IPS-NIHi7 (cell line): ENCODE measurements around the gene PPP1R13B.
"Not testable (repeated sequence)": the region's sequence is repeated elsewhere in the genome, so short reads cannot be mapped to it uniquely, and the experiment has no call there.

Experiments used
- DNase-seq: peaks from one replicate; pipeline ENCODE4 v3.0.0; 2012; ENCODE audit warnings: mixed read lengths; ENCODE audit errors: extremely low spot score

The PPP1R13B gene

GRCh38 chr14:103788086-103788485 is 59.3 kb downstream of the PPP1R13B start:
- DNase-seq: no peak

GRCh38 chr14:103782376-103782775 is 65.0 kb downstream of the PPP1R13B start:
- no peak for DNase-seq

GRCh38 chr14:103776319-103776718 is 71.1 kb downstream of the PPP1R13B start:
- DNase-seq: not testable (repeated sequence)

- DNase-seq: no peak
These were observed 71.9 kb downstream of the PPP1R13B start for GRCh38 chr14:103775506-103775905.

GRCh38 chr14:103773521-103773920 is 73.9 kb downstream of the PPP1R13B start:
- DNase-seq: no peak

- DNase-seq: no peak
These were observed 75.2 kb downstream of the PPP1R13B start for GRCh38 chr14:103772078-103772712.

- DNase-seq: peak; percentile 41
These were observed 76.5 kb downstream of the PPP1R13B start for GRCh38 chr14:103770902-103771301.

GRCh38 chr14:103770500-103770899 is 76.9 kb downstream of the PPP1R13B start:
- no peak for DNase-seq

GRCh38 chr14:103767336-103767894 is 80.0 kb downstream of the PPP1R13B start:
- no peak for DNase-seq

- no peak for DNase-seq
These were observed 81.8 kb downstream of the PPP1R13B start for GRCh38 chr14:103765526-103765925.

- DNase-seq: no peak
These were observed 83.5 kb downstream of the PPP1R13B start for GRCh38 chr14:103763730-103764488.

- peak; percentile 12 for DNase-seq
These were observed 84.8 kb downstream of the PPP1R13B start for GRCh38 chr14:103762541-103762940.

- DNase-seq: no peak
These were observed 85.3 kb downstream of the PPP1R13B start for GRCh38 chr14:103762036-103762435.

- DNase-seq: no peak
These were observed 89.2 kb downstream of the PPP1R13B start for GRCh38 chr14:103758059-103758776.

GRCh38 chr14:103755060-103755459 is 92.3 kb downstream of the PPP1R13B start:
- DNase-seq: no peak

GRCh38 chr14:103753774-103754173 is 93.6 kb downstream of the PPP1R13B start:
- DNase-seq: no peak

GRCh38 chr14:103749860-103750259 is 97.5 kb downstream of the PPP1R13B start:
- DNase-seq: no peak

- no peak for DNase-seq
These were observed 97.9 kb downstream of the PPP1R13B start for GRCh38 chr14:103749452-103749851.

GRCh38 chr14:103748534-103748857 is 98.9 kb downstream of the PPP1R13B start:
- DNase-seq: no peak

- no peak for DNase-seq
These were observed 100.7 kb downstream of the PPP1R13B start for GRCh38 chr14:103746701-103747100.

- no peak for DNase-seq
These were observed 102.0 kb downstream of the PPP1R13B start for GRCh38 chr14:103745424-103745823.

- DNase-seq: no peak
These were observed 102.6 kb downstream of the PPP1R13B start for GRCh38 chr14:103744621-103745395.
